Endothelial cell of umbilical vein (primary cell): ENCODE measurements around the gene PIM1. TPM values are rescaled to one million over a fixed set of nuclear protein-coding genes. Genes with fewer than 3 reads are reported as not detected.

Experiments
- BruUV-seq: library from RNA; stranded (reverse); fragments of 400-500 nt; replicated peaks from 2 replicates; lab custom pipeline; 2021; lab: Mats Ljungman, UMichigan
- CTCF ChIA-PET: fragments of 300-600, 350-600 bp; sonication (Branson Sonifier 250); formaldehyde crosslinking; loops from one replicate; lab custom pipeline; 2021; ENCODE audit warnings: antibody characterized with exemption, inconsistent platforms; lab: Charles Lee
- POLR2A ChIA-PET: fragments of 300-600, 350-600 bp; sonication (Branson Sonifier 250); formaldehyde crosslinking; loops from one replicate; lab custom pipeline; 2021; ENCODE audit warnings: antibody characterized with exemption, inconsistent platforms; lab: Charles Lee
- DNase-seq: peaks from one replicate; pipeline ENCODE4 v3.0.0-alpha.2; 2011; ENCODE audit warnings: low read depth, low spot score
- FAIRE-seq: peaks from 2 replicates; lab custom pipeline; 2011; peaks lifted over from hg19 to GRCh38; lab: Jason Lieb, UNC
- H2AFZ ChIP-seq: 2 replicates; pipeline ENCODE4 v1.6.0; 2012; ENCODE audit warnings: low read depth, low read length, control low read depth, inconsistent platforms
- H3K27ac ChIP-seq: 2 replicates; pipeline ENCODE4 v1.5.1; 2011; ENCODE audit warnings: low read depth, mild to moderate bottlenecking, control low read depth, low read length, moderate library complexity; ENCODE audit not compliant: insufficient read depth
- H3K27me3 ChIP-seq, 2 experiments: 2 replicates each; pipeline versions ENCODE4 v1.6.0 to v1.6.1; 2011; ENCODE audit warnings: low read length in 2 of 2, mixed read lengths in 1 of 2; ENCODE audit not compliant: control insufficient read depth in 2 of 2, insufficient read depth in 2 of 2
- H3K36me3 ChIP-seq, 2 experiments: 2 replicates in 1 of 2; 3 replicates in 1 of 2; pipeline ENCODE4 v1.5.1; 2011; ENCODE audit warnings: low read length in 2 of 2, mild to moderate bottlenecking in 1 of 2, moderate library complexity in 1 of 2; ENCODE audit not compliant: control insufficient read depth in 2 of 2, insufficient read depth in 2 of 2; ENCODE audit errors: extremely low read depth in 1 of 2
- H3K4me1 ChIP-seq: 3 replicates; pipeline ENCODE4 v1.5.1; 2011; ENCODE audit warnings: mild to moderate bottlenecking, low read length; ENCODE audit not compliant: control insufficient read depth, insufficient read depth; ENCODE audit errors: extremely low read depth
- H3K4me2 ChIP-seq: 2 replicates; pipeline ENCODE4 v1.6.1; 2011; ENCODE audit warnings: low read length, control low read depth, mixed read lengths; ENCODE audit not compliant: insufficient read depth
- H3K4me3 ChIP-seq, 3 experiments: fragments of 200-600 bp in 1 of 3; sonication (generic), shearing (Covaris generic) in 1 of 3; replicated peaks in 1 of 3; 2 replicates each; pipeline ENCODE4 v1.5.1; 2011 to 2016; ENCODE audit warnings: control low read depth in 3 of 3, low read length in 3 of 3, mild to moderate bottlenecking in 2 of 3, inconsistent platforms in 1 of 3, low read depth in 1 of 3, moderate library complexity in 1 of 3; ENCODE audit not compliant: insufficient read depth in 1 of 3
- H3K79me2 ChIP-seq: 2 replicates; pipeline ENCODE4 v1.6.0; 2012; ENCODE audit warnings: low read length, inconsistent platforms; ENCODE audit not compliant: control insufficient read depth, insufficient read depth
- H3K9ac ChIP-seq: replicated peaks from 2 replicates; pipeline ENCODE3; 2011; ENCODE audit warnings: low read length, control low read depth; ENCODE audit not compliant: insufficient read depth; ENCODE audit errors: extremely low read depth
- H3K9me1 ChIP-seq: replicated peaks from 3 replicates; pipeline ENCODE4 v1.6.0; 2011; ENCODE audit warnings: mild to moderate bottlenecking, low read length; ENCODE audit not compliant: control insufficient read depth, insufficient read depth; ENCODE audit errors: extremely low read depth
- H3K9me3 ChIP-seq: replicated peaks from 2 replicates; pipeline ENCODE4 v1.5.1; 2012; ENCODE audit warnings: low read length, inconsistent platforms; ENCODE audit not compliant: control insufficient read depth, insufficient read depth
- H4K20me1 ChIP-seq: replicated peaks from 2 replicates; pipeline ENCODE3; 2011; ENCODE audit warnings: mild to moderate bottlenecking, low read length; ENCODE audit not compliant: control insufficient read depth, insufficient read depth; ENCODE audit errors: extremely low read depth
- EZH2 ChIP-seq: IDR thresholded peaks from 2 replicates; pipeline ENCODE4 v1.6.1; 2012; ENCODE audit warnings: borderline replicate concordance, low read depth, mild to moderate bottlenecking, moderate library complexity, low read length, inconsistent platforms; ENCODE audit not compliant: severe bottlenecking
- FOS ChIP-seq: IDR thresholded peaks from 2 replicates; pipeline ENCODE4 v1.6.1; 2011; ENCODE audit warnings: mild to moderate bottlenecking, low read length, moderate library complexity, borderline replicate concordance; ENCODE audit not compliant: insufficient read depth
- GATA2 ChIP-seq: IDR thresholded peaks from 2 replicates; pipeline ENCODE4 v1.7.0; 2011; ENCODE audit warnings: low read depth, mild to moderate bottlenecking, moderate library complexity, mixed read lengths, low read length; ENCODE audit not compliant: insufficient read length, insufficient read depth
- JUN ChIP-seq: IDR thresholded peaks from 2 replicates; pipeline ENCODE4 v1.6.1; 2011; ENCODE audit warnings: borderline replicate concordance, low read depth; ENCODE audit not compliant: insufficient read length, insufficient read depth
- MYC ChIP-seq: IDR thresholded peaks from one replicate; pipeline ENCODE4 v1.6.1; 2011; ENCODE audit warnings: mild to moderate bottlenecking, low read depth, low read length
- POLR2A ChIP-seq: IDR thresholded peaks from 2 replicates; pipeline ENCODE4 v1.6.1; 2012; ENCODE audit warnings: low read depth, mild to moderate bottlenecking, control low read depth, low read length
- POLR2AphosphoS5 ChIP-seq: IDR thresholded peaks from 2 replicates; pipeline ENCODE4 v1.6.1; 2012; ENCODE audit warnings: low read depth, mild to moderate bottlenecking, control low read depth, low read length, moderate library complexity; ENCODE audit not compliant: insufficient read depth
- dilution Hi-C: fragments of 300-500 bp; cut with MboI; formaldehyde crosslinking; loops from one replicate; pipeline ENCODE4 v1.15.0; 2019; ENCODE audit warnings: low sequenced_read_pairs; ENCODE audit not compliant: extremely low pct_ligation_motif_present
- intact Hi-C: fragments of 100-400 bp; cut with micrococcal nuclease; formaldehyde crosslinking; loops from one replicate; pipeline ENCODE4 v1.10.0; 2022
- polyA plus RNA-seq, 4 experiments: library from polyadenylated mRNA; depleted of rRNA in 3 of 4; stranded (reverse) in 3 of 4; unstranded in 1 of 4; fragments of >200 nt; gene quantifications; 2 replicates each; pipeline versions ENCODE4 v1.2.1 to v1.2.3, GENCODE V29; 2011 to 2012; ENCODE audit warnings: missing spikeins in 1 of 4
- total RNA-seq: library from RNA; stranded (reverse); gene quantifications from 2 replicates; pipeline ENCODE4 v1.2.3, GENCODE V29; 2021
- TF ChIP-seq, protein P1 (sequence below): IDR thresholded peaks from 2 replicates; pipeline ENCODE4 v1.6.1; 2011; ENCODE audit not compliant: insufficient read depth, insufficient read length
- TF ChIP-seq, protein P2 (sequence below), 2 donors: IDR thresholded peaks; 1 replicate in 1 of 2; 2 replicates in 1 of 2; pipeline ENCODE4 v1.5.1; 2011; ENCODE audit warnings: low read length in 2 of 2, mild to moderate bottlenecking in 2 of 2, moderate library complexity in 2 of 2, control low read depth in 1 of 2, inconsistent platforms in 1 of 2, low read depth in 1 of 2; ENCODE audit not compliant: insufficient read depth in 1 of 2; ENCODE audit errors: extremely low read depth in 1 of 2

Gene PIM1
- total and polyA plus RNA-seq, 2 donors (not counting 3 experiments of a cell fraction or from before 2014, with no cell fraction given) = 9.2 to 11.3 TPM

DNA sequence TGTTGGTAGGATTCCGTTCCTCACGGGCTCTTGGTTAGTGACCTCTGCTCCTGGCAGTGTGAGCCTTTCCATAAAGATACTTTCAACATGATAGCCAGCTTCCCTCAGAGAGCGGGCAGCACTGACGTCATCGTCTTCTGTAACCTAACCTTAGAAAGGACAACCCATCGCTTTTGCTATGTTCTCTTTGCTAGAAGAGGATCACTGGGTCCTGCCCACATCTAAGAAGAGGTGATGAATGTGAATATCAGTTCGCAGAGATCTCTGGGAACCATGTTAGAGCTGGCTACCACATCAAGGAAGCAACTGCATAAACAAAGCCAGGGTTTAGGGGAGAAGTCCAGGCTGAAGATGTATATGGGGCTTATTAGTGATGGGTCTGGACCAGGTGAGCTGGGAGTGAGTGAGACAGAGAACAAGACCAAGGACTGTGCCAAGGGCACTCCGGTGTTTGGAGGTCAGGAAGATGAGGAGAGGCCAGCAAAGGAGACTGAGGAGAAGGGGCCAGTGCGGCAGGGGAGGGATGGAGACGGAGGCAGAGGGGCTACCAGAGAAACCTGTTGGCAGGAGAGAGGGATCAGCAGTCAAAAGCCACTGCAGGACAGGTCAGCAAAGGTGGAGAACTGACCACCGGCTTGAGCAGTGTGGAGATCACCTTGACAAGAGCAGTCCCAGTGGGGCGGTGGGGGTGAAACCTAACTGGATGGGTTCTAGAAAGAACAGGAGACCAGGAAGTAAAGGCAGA is 39.7 kb downstream of the PIM1 start:
- intact Hi-C loops (loop anchor here (1.0 to 2.0 kb wide), 5 partner anchors 37 to 443 kb away; partner anchors contain the start of gene C6orf89), dilution Hi-C loops (no loop called here)
- DNase-seq (no peak), FAIRE-seq (no peak)
- Histone ChIP-seq H3K27me3 (peaks cover 15 to 18% of the 10 kb centered on the region in 2 experiments), H3K9ac (no peak overlapping the region), H3K9me1 (no peaks in the 10 kb centered on the region), H3K4me1 (no peaks in the 10 kb centered on the region), H3K4me3 (no peak overlapping the region), H3K79me2 (no peaks in the 10 kb centered on the region), H3K36me3 (no peaks in the 10 kb centered on the region), H3K9me3 (no peaks in the 10 kb centered on the region), H3K4me2 (no peak overlapping the region), H2AFZ (no peak overlapping the region), H3K27ac (no peak overlapping the region), H4K20me1 (no peaks in the 10 kb centered on the region)
- no TSS peak for BruUV-seq
- CTCF ChIA-PET = interaction anchor here (0.5 to 12.5 kb wide), 69 partner anchors 8 to 446 kb away, joined by 3 to 330 read pairs (median 4); partner anchors contain the start of genes C6orf89, MTCH1, PIM1 and TBC1D22B
- TF ChIP-seq, protein P1, sequence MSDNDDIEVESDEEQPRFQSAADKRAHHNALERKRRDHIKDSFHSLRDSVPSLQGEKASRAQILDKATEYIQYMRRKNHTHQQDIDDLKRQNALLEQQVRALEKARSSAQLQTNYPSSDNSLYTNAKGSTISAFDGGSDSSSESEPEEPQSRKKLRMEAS = no peak
- TF ChIP-seq, protein P2, sequence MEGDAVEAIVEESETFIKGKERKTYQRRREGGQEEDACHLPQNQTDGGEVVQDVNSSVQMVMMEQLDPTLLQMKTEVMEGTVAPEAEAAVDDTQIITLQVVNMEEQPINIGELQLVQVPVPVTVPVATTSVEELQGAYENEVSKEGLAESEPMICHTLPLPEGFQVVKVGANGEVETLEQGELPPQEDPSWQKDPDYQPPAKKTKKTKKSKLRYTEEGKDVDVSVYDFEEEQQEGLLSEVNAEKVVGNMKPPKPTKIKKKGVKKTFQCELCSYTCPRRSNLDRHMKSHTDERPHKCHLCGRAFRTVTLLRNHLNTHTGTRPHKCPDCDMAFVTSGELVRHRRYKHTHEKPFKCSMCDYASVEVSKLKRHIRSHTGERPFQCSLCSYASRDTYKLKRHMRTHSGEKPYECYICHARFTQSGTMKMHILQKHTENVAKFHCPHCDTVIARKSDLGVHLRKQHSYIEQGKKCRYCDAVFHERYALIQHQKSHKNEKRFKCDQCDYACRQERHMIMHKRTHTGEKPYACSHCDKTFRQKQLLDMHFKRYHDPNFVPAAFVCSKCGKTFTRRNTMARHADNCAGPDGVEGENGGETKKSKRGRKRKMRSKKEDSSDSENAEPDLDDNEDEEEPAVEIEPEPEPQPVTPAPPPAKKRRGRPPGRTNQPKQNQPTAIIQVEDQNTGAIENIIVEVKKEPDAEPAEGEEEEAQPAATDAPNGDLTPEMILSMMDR (IDR thresholded peaks at IDR 0.05; ENCODE audit: extremely low read depth in 1 of 2, insufficient read depth in 1 of 2, low read depth in 1 of 2, low read length in 2 of 2) = no peak
- TF ChIP-seq MYC (no peak), EZH2 (no peak), POLR2A (no peak), GATA2 (no peak), FOS (no peak), POLR2AphosphoS5 (no peak), JUN (no peak)
- POLR2A ChIA-PET = interaction anchor here (0.8 kb wide), 1 partner anchor 181 kb away, joined by 3 read pairs; no protein-coding TSS in a partner anchor
